GM06990 (cell line): ENCODE data around the gene CACNG7.

Experiments
- DNase-seq: peaks from one replicate; pipeline ENCODE4 v3.0.0-alpha.2; 2011; ENCODE audit not compliant: insufficient read length; ENCODE audit errors: extremely low read depth
- H3K27me3 ChIP-seq: replicated peaks from 2 replicates; pipeline ENCODE4 v1.6.0; 2011; ENCODE audit warnings: low read length; ENCODE audit not compliant: control insufficient read depth, insufficient read depth
- H3K36me3 ChIP-seq: 2 replicates; pipeline ENCODE4 v1.5.1; 2011; ENCODE audit warnings: low read length; ENCODE audit not compliant: control insufficient read depth, insufficient read depth
- H3K4me3 ChIP-seq: replicated peaks from 2 replicates; pipeline ENCODE4 v1.5.1; 2011; ENCODE audit warnings: low read depth, mild to moderate bottlenecking, control low read depth, low read length
- CTCF ChIP-seq: IDR thresholded peaks from 2 replicates; pipeline ENCODE4 v1.5.1; 2011; ENCODE audit warnings: low read length, control low read depth, mild to moderate bottlenecking, inconsistent platforms; ENCODE audit not compliant: insufficient read depth, poor library complexity, severe bottlenecking

Gene CACNG7

GRCh38 chr19:53905787-53906186 lies 3.3 kb upstream of the CACNG7 start:
- Histone ChIP-seq H3K36me3 (no peaks in the 10 kb centered on the region), H3K4me3 (no peak overlapping the region), H3K27me3 (peaks cover 5% of the 10 kb centered on the region)
- no peak for TF ChIP-seq CTCF
- DNase-seq: no peak

GRCh38 chr19:53906211-53907192 lies 2.6 kb upstream of the CACNG7 start:
- Histone ChIP-seq H3K4me3 (no peak overlapping the region), H3K27me3 (peaks cover 5% of the 10 kb centered on the region), H3K36me3 (no peaks in the 10 kb centered on the region)
- peak; percentile 51 for DNase-seq
- peak; percentile 91 for TF ChIP-seq CTCF

- no peak overlapping the region for H3K4me3 ChIP-seq
- no peak for DNase-seq
- H3K27me3 ChIP-seq: peaks cover 5% of the 10 kb centered on the region
- TF ChIP-seq CTCF: no peak
- H3K36me3 ChIP-seq: no peaks in the 10 kb centered on the region
These were observed 1.9 kb upstream of the CACNG7 start for GRCh38 chr19:53907193-53907581.

- Histone ChIP-seq H3K27me3 (peaks cover 5% of the 10 kb centered on the region), H3K36me3 (no peaks in the 10 kb centered on the region), H3K4me3 (no peak overlapping the region)
- no peak for TF ChIP-seq CTCF
- no peak for DNase-seq
These were observed 1.4 kb upstream of the CACNG7 start for GRCh38 chr19:53907690-53908089.

GRCh38 chr19:53908106-53908934 lies 758 bp upstream of the CACNG7 start:
- TF ChIP-seq CTCF: no peak
- Histone ChIP-seq H3K27me3 (peaks cover 5% of the 10 kb centered on the region), H3K36me3 (no peaks in the 10 kb centered on the region), H3K4me3 (no peak overlapping the region)
- DNase-seq: peak; percentile 36
